ENCODE results near the gene KCNH2.

KCNH2 gene

DNA sequence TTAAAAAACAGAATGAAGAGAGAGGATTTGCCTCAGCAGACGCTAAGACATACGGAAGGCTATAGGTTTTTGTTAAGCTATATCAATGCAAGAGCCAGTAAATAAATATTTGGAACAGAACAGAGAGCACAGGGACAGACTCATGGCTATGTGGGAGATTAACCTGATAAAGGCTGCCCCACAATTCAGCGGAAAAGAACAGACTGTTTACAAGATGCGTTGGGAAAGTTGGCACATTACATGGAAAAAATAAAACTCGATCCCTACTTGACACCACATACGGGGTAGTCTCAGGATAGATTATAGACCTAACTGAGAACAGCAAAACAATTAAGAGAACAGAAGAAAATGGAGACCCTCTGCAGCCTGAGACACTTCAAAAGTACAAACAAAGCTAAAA is 10.8 kb downstream of the KCNH2 start:
- H3K4me3 ChIP-seq (ENCODE audit: low read depth, low read length), result no peak overlapping the region
- no peak for DNase-seq (ENCODE audit: low read depth)
- TF ChIP-seq, protein P1, sequence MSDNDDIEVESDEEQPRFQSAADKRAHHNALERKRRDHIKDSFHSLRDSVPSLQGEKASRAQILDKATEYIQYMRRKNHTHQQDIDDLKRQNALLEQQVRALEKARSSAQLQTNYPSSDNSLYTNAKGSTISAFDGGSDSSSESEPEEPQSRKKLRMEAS (IDR thresholded peaks at IDR 0.05; ENCODE audit: low read depth, low read length), result no peak
- no peak for TF ChIP-seq POLR2A (IDR thresholded peaks at IDR 0.05; ENCODE audit: extremely low read depth, insufficient read length)
- TF ChIP-seq, protein P2, sequence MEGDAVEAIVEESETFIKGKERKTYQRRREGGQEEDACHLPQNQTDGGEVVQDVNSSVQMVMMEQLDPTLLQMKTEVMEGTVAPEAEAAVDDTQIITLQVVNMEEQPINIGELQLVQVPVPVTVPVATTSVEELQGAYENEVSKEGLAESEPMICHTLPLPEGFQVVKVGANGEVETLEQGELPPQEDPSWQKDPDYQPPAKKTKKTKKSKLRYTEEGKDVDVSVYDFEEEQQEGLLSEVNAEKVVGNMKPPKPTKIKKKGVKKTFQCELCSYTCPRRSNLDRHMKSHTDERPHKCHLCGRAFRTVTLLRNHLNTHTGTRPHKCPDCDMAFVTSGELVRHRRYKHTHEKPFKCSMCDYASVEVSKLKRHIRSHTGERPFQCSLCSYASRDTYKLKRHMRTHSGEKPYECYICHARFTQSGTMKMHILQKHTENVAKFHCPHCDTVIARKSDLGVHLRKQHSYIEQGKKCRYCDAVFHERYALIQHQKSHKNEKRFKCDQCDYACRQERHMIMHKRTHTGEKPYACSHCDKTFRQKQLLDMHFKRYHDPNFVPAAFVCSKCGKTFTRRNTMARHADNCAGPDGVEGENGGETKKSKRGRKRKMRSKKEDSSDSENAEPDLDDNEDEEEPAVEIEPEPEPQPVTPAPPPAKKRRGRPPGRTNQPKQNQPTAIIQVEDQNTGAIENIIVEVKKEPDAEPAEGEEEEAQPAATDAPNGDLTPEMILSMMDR (IDR thresholded peaks at IDR 0.05; ENCODE audit: low read depth, low read length), result no peak
- no peak for TF ChIP-seq MYC (IDR thresholded peaks at IDR 0.05; ENCODE audit: low read depth, low read length)

DNA sequence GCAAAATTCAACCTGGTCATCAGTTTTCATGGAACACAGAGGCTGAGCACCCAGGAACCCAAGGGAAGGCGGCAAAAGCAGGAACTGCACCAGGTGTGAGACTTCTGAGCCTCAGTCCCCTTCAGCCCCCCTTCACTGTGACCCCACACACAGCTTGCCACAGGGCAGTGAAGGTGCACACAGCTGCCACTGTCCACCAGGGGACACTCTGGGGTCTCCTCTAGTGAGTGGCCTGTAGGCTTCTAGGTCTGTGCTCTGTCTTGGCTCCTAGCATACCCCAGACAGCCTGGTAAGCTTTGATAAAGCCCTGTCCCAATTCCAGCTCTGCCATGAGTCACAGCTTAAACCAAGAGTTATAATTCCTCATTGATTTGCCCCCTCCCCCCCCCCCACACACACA is 12.1 kb downstream of the KCNH2 start:
- DNase-seq (ENCODE audit: low read depth), result peak; percentile 47
- TF ChIP-seq POLR2A (IDR thresholded peaks at IDR 0.05; ENCODE audit: extremely low read depth, insufficient read length), result no peak
- TF ChIP-seq, protein P2 (IDR thresholded peaks at IDR 0.05; ENCODE audit: low read depth, low read length), result peak; percentile 42
- H3K4me3 ChIP-seq (ENCODE audit: low read depth, low read length), result no peak overlapping the region

DNA sequence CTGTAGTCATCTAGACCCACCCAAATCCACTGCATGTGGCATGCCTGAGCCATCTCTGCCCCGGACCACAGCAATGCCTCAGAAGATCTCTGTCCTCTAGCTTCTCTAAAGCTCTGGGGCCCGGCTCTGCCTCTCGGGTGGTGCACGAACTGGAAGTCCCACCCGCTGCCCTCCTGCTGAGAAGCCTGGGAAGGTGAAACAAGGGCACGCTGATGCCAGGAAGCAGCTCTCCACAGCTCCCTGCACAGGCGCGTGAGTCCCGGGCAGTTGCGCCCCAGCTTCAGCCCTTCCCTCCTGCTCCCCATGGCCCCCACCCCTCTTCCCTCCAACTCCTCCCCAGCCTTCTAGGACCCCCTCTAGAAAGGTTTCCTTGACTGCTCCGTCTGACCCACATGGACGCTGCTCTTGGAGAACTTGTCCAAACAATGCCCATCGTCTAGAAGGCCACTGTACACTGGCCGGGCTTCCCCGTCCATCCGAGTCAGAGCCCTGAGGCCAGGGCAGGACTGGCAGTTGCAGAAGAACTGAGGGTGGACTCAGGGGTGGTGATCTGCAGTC is 12.8 kb downstream of the KCNH2 start:
- TF ChIP-seq POLR2A (IDR thresholded peaks at IDR 0.05; ENCODE audit: extremely low read depth, insufficient read length), result no peak
- TF ChIP-seq MYC (IDR thresholded peaks at IDR 0.05; ENCODE audit: low read depth, low read length), result no peak
- TF ChIP-seq, protein P2 (IDR thresholded peaks at IDR 0.05; ENCODE audit: low read depth, low read length), result no peak
- TF ChIP-seq, protein P1 (IDR thresholded peaks at IDR 0.05; ENCODE audit: low read depth, low read length), result no peak
- DNase-seq (ENCODE audit: low read depth), result peak; percentile 34
- no peak overlapping the region for H3K4me3 ChIP-seq (ENCODE audit: low read depth, low read length)

DNA sequence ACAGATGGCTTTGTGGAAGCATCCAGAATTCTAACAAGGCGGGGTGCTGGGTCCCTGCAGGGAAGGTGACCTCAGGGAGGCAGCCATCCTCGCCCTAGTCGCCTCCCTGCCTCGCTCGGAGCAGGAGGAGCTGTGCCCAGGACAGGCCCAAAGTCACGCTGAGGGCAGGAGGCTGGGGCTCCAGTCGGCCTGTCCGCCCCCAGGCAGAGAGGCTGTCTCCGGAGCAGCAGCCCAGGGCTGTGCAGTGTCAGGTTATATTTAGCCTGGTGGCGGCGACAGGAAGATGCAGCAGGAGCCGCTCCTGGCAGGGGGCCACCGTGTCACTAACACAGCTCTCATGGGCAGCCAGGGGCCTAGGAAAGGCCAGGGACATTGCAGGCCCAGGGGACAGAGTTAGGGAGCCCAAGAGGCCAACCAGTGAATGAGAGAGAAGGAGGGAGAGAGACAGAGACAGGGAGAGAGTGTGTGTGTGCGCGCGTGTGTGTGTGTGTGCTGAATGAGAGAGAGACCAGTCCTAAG is 13.5 kb downstream of the KCNH2 start:
- TF ChIP-seq, protein P2 (IDR thresholded peaks at IDR 0.05; ENCODE audit: low read depth, low read length), result no peak
- TF ChIP-seq, protein P1 (IDR thresholded peaks at IDR 0.05; ENCODE audit: low read depth, low read length), result 0 out of 2 replicates have a peak, but pooled peaks have one; percentile 3
- DNase-seq (ENCODE audit: low read depth), result peak; percentile 70
- H3K4me3 ChIP-seq (ENCODE audit: low read depth, low read length), result no peak overlapping the region

DNA sequence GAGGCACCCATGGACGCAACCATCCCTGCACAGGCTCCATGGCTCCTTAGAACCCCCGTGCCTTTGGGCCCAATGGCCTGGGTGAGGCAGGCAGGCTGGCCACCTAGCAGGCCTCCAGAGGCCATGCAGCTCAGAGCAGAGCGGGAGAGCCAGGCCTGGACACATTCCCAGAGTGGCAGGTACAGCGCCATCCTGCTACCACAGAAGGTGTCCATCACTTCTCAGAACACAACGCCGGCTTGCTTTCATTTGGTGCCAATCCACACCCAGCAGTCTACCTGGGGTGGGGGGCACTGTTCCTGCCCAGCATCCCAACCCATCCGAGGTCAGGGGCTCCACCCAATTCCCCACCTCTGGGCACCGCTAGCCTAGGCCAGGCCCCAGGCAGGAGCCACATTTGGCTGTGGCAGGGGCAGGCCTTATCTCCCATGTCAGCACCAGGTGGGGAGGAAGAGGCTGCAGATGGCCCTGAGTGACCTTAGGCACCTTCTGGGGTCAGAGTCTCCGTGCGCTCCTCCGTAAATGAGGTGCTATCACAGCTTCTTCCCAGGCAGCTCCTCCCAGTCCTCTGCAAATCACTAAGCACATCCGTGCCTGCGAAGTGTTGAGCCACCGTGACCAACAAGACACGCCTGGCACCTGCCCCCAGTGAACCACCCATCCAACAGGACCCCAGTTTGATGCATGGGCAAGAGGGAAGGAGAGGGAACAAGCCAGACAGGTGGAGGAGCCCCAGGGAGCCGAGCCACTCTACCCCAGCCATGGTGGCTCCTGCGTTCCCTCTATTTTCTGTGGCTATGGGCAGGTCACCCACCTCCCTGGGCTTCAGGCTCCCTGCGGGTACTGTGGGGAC is 14.2 kb downstream of the KCNH2 start:
- no peak for DNase-seq (ENCODE audit: low read depth)
- no peak overlapping the region for H3K4me3 ChIP-seq (ENCODE audit: low read depth, low read length)

More for the DNA sequence above, 14.2 kb downstream of the KCNH2 start:
- TF ChIP-seq MYC (IDR thresholded peaks at IDR 0.05; ENCODE audit: low read depth, low read length) (no peak), POLR2A (IDR thresholded peaks at IDR 0.05; ENCODE audit: extremely low read depth, insufficient read length) (no peak)
- TF ChIP-seq, protein P2 (IDR thresholded peaks at IDR 0.05; ENCODE audit: low read depth, low read length), result no peak
- TF ChIP-seq, protein P1 (IDR thresholded peaks at IDR 0.05; ENCODE audit: low read depth, low read length), result no peak
